ENCODE data around the gene RAB3A. TPM values are rescaled to one million over a fixed set of nuclear protein-coding genes. Genes with fewer than 3 reads are reported as not detected.

RAB3A gene, protein sequence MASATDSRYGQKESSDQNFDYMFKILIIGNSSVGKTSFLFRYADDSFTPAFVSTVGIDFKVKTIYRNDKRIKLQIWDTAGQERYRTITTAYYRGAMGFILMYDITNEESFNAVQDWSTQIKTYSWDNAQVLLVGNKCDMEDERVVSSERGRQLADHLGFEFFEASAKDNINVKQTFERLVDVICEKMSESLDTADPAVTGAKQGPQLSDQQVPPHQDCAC
- total RNA-seq: 10 to 100 TPM; 23.8 to 29.2 TPM
- long read RNA-seq, partial matches to known transcripts: 1 of 2 reads
- long read RNA-seq, other reads (novel, unspliced or antisense): 0 of 2 reads

DNA sequence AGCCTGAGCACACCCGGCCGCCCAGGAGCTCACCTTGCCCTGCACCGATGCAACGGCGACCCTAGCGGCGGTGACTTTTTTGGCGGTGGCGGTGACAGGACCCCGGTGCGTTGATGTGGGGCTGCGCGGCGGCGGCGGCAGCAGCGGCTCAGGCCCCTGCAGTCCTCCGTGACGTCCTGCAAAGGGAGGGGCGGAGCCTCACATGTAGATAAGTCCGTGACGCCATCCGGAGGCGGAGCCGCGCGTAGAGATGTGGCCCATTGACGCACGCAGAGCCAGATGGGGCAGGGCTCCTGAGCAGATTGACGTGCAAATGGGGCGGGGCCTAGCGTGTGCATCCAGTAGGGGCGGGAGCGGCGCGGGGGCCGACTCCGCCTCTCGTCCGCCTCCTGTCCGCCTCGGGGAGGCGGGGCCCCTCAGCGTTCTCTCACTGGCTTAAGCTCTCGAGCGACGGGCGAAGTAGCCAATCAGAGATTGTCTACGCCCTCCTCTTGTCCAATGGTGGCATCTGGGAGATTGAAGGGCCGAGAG is at the start of gene RAB3A:
TSS of gene RAB3A (minus strand) at position 180 of the 531 bp plus-strand sequence. CDS start 1,302 bp downstream, outside the sequence.
- intact Hi-C loops (cut with DNase I): loop anchor here in 1 of 2 donors (10.0 kb wide), 1 partner anchor 211 kb away; the partner anchor contains the start of gene SSBP4
- ATAC-seq: peak; percentile 94 to 96
- DNase-seq: peak; percentile 100

DNA sequence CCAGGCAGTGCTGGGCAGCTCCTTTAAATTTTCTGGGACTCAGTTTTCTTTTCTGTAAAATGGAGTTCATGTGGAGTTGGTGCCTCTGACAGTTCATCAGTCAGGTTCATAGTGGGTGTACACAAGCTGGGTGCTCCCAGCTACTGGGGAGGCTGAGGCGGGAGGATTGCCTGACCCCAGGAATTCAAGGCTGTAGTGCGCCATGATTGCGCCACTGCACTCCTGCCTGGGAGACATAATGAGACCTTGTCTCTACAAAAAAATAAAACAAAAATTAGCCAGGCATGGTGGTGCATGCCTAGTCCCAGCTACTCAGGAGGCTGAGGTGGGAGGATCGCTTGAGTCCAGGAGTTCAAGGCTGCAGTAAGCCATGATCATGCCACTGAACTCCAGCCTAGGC is 49.3 kb upstream of the RAB3A start:
- no peak for ATAC-seq
- intact Hi-C loops (cut with DNase I): loop anchor here (5.0 kb wide), 2 partner anchors 41 to 141 kb away; no protein-coding TSS in a partner anchor
- DNase-seq: no peak

GRCh38 chr19:18252370-18252717 is 48.5 kb upstream of the RAB3A start:
- intact Hi-C loops (cut with DNase I): loop anchor here (5.0 kb wide), 2 partner anchors 40 to 140 kb away; no protein-coding TSS in a partner anchor
- ATAC-seq (no peak), DNase-seq (no peak)

- intact Hi-C loops (cut with DNase I): loop anchor here (1.0 to 5.0 kb wide), 3 partner anchors 39 to 139 kb away; no protein-coding TSS in a partner anchor
- DNase-seq (peak; percentile 68), ATAC-seq (peak; percentile 58 to 76)
These were observed 47.9 kb upstream of the RAB3A start for GRCh38 chr19:18251587-18252369.

- DNase-seq (no peak), ATAC-seq (no peak)
- intact Hi-C loops (cut with DNase I): loop anchor here (5.0 kb wide), 2 partner anchors 38 to 138 kb away; no protein-coding TSS in a partner anchor
These were observed 46.0 kb upstream of the RAB3A start for GRCh38 chr19:18249834-18250233.

DNA sequence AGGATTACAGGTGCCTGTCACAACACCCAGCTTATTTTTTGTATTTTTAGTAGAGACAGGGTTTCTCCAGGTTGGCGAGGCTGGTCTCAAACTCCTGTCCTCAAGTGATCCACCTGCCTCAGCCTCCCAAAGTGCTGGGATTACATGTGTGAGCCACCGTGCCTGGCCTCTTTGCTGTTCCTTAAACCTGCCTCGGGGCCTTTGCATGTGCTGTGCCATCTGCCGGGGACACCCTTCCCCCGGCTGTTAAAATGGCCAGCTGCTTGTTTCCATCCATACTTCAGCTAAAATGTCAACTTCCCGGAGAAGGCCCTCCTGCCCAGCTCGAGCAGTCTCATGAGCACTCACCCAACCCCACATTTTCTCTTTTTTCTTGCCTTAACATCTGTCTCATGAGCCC is 41.5 kb upstream of the RAB3A start:
- no peak for ATAC-seq

GRCh38 chr19:18239303-18239702 is 35.5 kb upstream of the RAB3A start:
- no peak for DNase-seq
- no peak for ATAC-seq
- intact Hi-C loops (cut with DNase I): no loop called here

More for the DNA sequence above, 41.5 kb upstream of the RAB3A start:
- intact Hi-C loops (cut with DNase I): no loop called here
- no peak for DNase-seq

- DNase-seq: no peak
- intact Hi-C loops (cut with DNase I): no loop called here
- ATAC-seq: no peak
These were observed 30.4 kb upstream of the RAB3A start for GRCh38 chr19:18234194-18234593.

DNA sequence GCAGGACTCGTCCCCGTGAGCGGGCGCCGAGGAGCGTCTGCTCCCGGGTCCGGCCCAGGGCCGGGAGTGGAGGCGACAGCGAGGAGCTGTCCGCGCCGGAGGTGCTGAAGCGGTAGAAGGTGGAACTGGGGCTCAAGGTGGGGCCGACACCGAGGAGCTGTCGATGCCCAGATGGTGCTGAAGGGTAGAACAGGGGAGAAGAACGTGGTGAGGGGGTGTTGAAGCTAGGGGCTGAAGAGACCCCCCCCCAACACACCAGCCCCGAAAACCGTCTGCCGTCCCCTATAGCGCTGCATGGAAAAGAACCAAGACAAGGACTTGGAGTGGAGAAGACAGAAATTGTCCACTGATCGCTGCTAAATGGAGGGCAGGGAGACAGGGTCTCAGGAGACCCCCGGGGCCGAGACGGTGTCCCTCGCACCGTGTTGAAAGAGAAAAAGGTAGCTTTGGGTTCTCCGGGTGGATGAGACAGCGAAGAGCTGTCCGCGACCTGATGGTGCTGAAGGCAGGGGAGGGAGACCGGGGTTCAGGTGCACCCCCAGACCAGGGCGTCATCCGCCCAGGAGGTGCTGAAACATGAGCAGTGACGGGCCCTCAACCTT is 29.5 kb upstream of the RAB3A start:
- intact Hi-C loops (cut with DNase I): no loop called here
- ATAC-seq (peak; percentile 56 to 68), DNase-seq (no peak)

- intact Hi-C loops (cut with DNase I): no loop called here
- no peak for DNase-seq
- ATAC-seq: no peak
These were observed 28.8 kb upstream of the RAB3A start for GRCh38 chr19:18232540-18233223.

GRCh38 chr19:18231775-18232174 is 27.9 kb upstream of the RAB3A start:
- ATAC-seq (no peak), DNase-seq (no peak)
- intact Hi-C loops (cut with DNase I): no loop called here

GRCh38 chr19:18230941-18231734 is 27.3 kb upstream of the RAB3A start:
- ATAC-seq (no peak), DNase-seq (no peak)
- intact Hi-C loops (cut with DNase I): no loop called here

DNA sequence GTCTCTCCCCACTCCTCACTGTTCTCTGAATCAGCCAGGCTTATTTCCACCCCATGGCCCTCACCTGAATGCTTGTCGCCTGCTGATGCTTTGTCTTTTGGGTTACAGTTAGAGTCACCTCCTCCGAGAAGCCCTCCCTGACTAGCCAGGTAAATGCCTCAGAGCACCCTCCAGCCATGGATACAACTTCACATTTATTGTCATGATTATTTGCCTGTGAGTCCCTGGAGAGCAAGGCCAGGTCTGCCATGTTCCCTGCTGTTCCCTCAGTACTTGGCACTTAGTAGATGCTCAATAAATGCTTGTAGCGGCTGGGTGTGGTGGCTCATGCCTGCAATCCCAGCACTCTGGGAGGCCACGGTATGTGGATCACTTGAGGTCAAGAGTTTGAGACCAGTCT is 26.1 kb upstream of the RAB3A start:
- no peak for ATAC-seq
- DNase-seq: no peak
- intact Hi-C loops (cut with DNase I): no loop called here

DNA sequence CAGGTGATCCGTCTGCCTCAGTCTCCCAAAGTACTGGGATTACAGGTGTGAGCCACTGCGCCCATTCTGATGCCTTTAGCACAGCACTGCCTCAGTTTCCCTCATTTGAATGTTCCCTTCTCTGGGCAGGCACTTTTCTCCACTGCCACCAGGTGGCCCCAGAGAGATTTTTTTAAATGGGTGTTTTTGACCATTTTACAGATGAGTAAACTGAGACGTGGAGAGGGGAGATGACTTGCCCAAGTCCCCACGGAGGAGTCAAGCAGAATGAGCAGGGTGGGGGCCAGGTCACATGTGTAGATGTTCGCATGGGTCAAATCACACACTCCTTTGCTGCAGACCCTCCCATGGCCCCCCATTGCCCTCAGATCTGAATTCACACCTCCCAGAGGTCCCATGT is 25.6 kb upstream of the RAB3A start:
- intact Hi-C loops (cut with DNase I): no loop called here
- DNase-seq: no peak

DNA sequence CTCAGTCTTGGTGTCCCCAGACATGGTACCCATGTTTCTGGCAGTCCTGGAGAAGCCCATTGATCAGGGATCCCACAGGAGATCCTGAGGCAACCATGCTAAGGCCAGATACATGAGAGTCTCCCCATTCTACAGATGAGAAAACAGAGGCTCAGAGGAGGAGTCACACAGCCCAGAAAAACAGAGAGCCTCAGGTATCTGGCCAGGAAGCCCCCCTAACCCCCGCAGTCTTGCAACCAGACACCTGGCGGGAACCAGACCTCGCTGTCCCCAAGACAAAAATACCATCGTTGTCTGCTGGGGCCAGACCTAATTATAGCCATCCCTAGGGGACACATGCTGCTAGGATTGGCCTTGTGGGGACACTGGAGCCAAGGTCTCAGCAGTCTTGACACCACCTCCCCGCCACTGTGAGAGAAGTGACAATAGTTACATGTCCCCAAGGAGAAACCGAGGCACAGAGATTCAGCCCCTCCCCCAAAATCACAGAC is 24.0 kb upstream of the RAB3A start:
- no peak for DNase-seq

More for the DNA sequence above, 25.6 kb upstream of the RAB3A start:
- ATAC-seq: no peak

GRCh38 chr19:18226956-18227780 is 23.3 kb upstream of the RAB3A start:
- intact Hi-C loops (cut with DNase I): no loop called here
- ATAC-seq: no peak
- DNase-seq: no peak

More for the DNA sequence above, 24.0 kb upstream of the RAB3A start:
- intact Hi-C loops (cut with DNase I): no loop called here
- no peak for ATAC-seq

Data from left cardiac atrium (tissue), 4 donors.